RWPE2 (cell line): ENCODE results near the gene INO80.

Experiments used
- ATAC-seq: fragments of 200-7000 bp; cut with Tn5 transposase; 3 replicates; pipeline ENCODE4 v1.9.1; 2021; ENCODE audit warnings: low read depth
- DNase-seq: peaks from one replicate; pipeline ENCODE4 v3.0.0-alpha.2; 2020; ENCODE audit warnings: low spot score
- H3K27ac ChIP-seq: fragments of 450-650 bp; 2 replicates; pipeline ENCODE4 v1.5.1; 2017; ENCODE audit warnings: mild to moderate bottlenecking; ENCODE audit not compliant: poor library complexity, severe bottlenecking
- H3K27me3 ChIP-seq: fragments of 250-450 bp; sonication (Bioruptor Pico); 2 replicates; pipeline ENCODE4 v1.5.1; 2021; ENCODE audit warnings: mild to moderate bottlenecking, moderate library complexity; ENCODE audit not compliant: insufficient read depth, poor library complexity, severe bottlenecking
- H3K36me3 ChIP-seq: fragments of 250-450 bp; sonication (Bioruptor Pico); 2 replicates; pipeline ENCODE4 v1.5.1; 2020; ENCODE audit warnings: low read depth, mild to moderate bottlenecking, moderate library complexity
- H3K4me1 ChIP-seq: fragments of 250-450 bp; sonication (Bioruptor Pico); 2 replicates; pipeline ENCODE4 v1.5.1; 2021; ENCODE audit warnings: mild to moderate bottlenecking, moderate library complexity; ENCODE audit not compliant: insufficient read depth, poor library complexity, severe bottlenecking
- H3K4me3 ChIP-seq: fragments of 250-450 bp; sonication (Bioruptor Pico); 2 replicates; pipeline ENCODE4 v1.5.1; 2021; ENCODE audit warnings: mild to moderate bottlenecking, moderate library complexity; ENCODE audit not compliant: severe bottlenecking
- H3K9me3 ChIP-seq: fragments of 250-450 bp; sonication (Bioruptor Pico); 2 replicates; pipeline ENCODE4 v1.5.1; 2021; ENCODE audit warnings: mild to moderate bottlenecking, moderate library complexity; ENCODE audit not compliant: severe bottlenecking
- TF ChIP-seq, protein P1 (sequence below): fragments of 450-650 bp; IDR thresholded peaks from one replicate; pipeline ENCODE4 v1.5.1; 2017; ENCODE audit warnings: mild to moderate bottlenecking, moderate library complexity; ENCODE audit not compliant: poor library complexity, severe bottlenecking

INO80 gene

DNA sequence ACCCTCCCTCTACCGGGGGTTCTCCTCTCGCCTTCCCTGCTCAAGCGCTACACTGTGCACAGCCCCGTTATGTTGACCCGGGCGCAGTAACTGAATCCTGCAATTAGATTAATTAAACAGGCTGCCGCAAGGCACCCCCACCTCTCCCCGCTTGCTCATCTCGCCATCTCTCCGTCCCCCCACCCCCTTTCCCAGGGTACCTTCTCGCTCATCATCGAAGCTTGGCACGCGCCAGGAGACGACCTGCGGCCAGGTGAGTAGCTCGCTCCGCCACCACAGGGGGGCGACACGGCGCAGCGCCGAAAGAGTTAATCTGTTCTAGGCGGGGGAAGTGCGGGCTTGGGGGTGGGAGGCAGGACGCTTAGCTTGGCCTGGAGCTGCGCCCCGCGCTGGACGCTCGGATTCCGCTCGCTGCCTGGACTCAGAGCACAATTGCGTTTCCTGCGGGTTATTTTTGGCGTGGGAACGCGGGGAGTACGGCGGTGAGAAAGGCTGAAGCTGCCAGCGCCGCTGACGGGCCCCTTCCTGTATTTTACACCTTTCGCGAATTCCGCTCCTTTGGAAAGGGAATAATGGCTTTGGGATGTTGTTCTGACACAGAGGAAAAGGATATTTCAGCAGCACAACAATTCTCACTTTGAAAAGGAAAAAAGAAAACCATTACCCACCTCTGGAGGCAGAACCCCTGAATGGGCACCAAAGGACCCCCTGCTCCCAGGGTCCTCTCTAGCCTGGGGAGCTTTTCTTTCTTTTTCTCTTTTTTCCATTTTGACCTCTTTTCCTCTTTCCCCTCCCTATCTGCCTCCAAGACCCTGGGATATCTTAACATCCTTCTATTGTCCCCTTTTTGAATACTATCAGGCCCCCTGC lies 185.4 kb downstream of the INO80 start:
- DNase-seq = peak; percentile 82
- Histone ChIP-seq H3K27me3 (peaks cover 50% of the 10 kb centered on the region), H3K4me3 (peak overlapping the region; percentile 36), H3K4me1 (no peaks in the 10 kb centered on the region), H3K27ac (no peak overlapping the region), H3K9me3 (no peaks in the 10 kb centered on the region), H3K36me3 (no peaks in the 10 kb centered on the region)
- TF ChIP-seq, protein P1, sequence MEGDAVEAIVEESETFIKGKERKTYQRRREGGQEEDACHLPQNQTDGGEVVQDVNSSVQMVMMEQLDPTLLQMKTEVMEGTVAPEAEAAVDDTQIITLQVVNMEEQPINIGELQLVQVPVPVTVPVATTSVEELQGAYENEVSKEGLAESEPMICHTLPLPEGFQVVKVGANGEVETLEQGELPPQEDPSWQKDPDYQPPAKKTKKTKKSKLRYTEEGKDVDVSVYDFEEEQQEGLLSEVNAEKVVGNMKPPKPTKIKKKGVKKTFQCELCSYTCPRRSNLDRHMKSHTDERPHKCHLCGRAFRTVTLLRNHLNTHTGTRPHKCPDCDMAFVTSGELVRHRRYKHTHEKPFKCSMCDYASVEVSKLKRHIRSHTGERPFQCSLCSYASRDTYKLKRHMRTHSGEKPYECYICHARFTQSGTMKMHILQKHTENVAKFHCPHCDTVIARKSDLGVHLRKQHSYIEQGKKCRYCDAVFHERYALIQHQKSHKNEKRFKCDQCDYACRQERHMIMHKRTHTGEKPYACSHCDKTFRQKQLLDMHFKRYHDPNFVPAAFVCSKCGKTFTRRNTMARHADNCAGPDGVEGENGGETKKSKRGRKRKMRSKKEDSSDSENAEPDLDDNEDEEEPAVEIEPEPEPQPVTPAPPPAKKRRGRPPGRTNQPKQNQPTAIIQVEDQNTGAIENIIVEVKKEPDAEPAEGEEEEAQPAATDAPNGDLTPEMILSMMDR = peak; percentile 99
- peak; percentile 17 for ATAC-seq

DNA sequence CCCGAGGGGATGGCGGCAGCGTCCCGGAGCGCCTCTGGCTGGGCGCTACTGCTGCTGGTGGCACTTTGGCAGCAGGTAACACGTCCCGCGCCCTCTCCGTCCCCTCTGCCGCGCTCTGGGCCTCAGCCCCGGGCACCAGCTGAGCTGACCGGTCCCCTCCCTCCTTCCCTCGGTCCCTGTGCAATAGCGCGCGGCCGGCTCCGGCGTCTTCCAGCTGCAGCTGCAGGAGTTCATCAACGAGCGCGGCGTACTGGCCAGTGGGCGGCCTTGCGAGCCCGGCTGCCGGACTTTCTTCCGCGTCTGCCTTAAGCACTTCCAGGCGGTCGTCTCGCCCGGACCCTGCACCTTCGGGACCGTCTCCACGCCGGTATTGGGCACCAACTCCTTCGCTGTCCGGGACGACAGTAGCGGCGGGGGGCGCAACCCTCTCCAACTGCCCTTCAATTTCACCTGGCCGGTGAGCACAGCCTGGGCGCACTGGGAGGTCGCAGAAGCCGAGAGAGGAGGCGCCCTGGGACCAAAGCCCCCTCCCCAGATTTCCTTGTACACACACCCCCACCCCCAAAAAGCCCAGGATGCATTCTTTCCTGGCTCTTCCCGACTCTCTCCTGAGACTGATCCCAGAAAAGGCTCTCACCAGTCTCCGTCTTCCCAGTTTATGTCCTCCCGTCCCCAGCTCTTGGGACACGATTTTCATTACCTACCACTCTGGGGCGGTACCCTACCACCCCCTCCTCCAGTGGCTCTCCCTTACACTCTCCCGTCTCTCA lies 186.2 kb downstream of the INO80 start:
- TF ChIP-seq, protein P1 = no peak
- ATAC-seq = peak; percentile 37
- DNase-seq = peak; percentile 85
- peaks cover 54% of the 10 kb centered on the region for H3K27me3 ChIP-seq
- peak overlapping the region; percentile 36 for H3K4me3 ChIP-seq
- no peaks in the 10 kb centered on the region for H3K36me3 ChIP-seq
- no peaks in the 10 kb centered on the region for H3K9me3 ChIP-seq
- no peak overlapping the region for H3K27ac ChIP-seq
- H3K4me1 ChIP-seq = no peaks in the 10 kb centered on the region
